HepG2 (cell line): Measurements from ENCODE around the gene ENO3. TPM values are rescaled to one million over a fixed set of nuclear protein-coding genes. Genes with fewer than 3 reads are reported as not detected.

Experiments used
- ATAC-seq: fragments of 200-7000 bp; cut with Tn5 transposase; 3 replicates; pipeline ENCODE4 v1.9.1; 2020; ENCODE audit warnings: mild to moderate bottlenecking, moderate library complexity
- BruUV-seq: library from RNA; stranded (reverse); fragments of 400-500 nt; replicated peaks from 2 replicates; lab custom pipeline; 2021; lab: Mats Ljungman, UMichigan
- CTCF ChIA-PET: fragments of 300-600 bp; formaldehyde crosslinking; extraction: SDS; loops from one replicate; lab custom pipeline; 2021; ENCODE audit warnings: low total read pairs, inconsistent platforms, low intra/inter-chr PET ratio; lab: Yijun Ruan, JAX
- POLR2A ChIA-PET: fragments of 350-600 bp; sonication (Branson Sonifier 250); formaldehyde crosslinking; loops from one replicate; lab custom pipeline; 2020; ENCODE audit warnings: antibody characterized with exemption, inconsistent platforms; lab: Yijun Ruan, JAX
- DNase-seq: peaks from one replicate; pipeline ENCODE4 v3.0.0-alpha.2; 2015; ENCODE audit warnings: low spot score
- FAIRE-seq: peaks from 3 replicates; lab custom pipeline; 2011; peaks lifted over from hg19 to GRCh38; lab: Jason Lieb, UNC
- H2AFZ ChIP-seq: one replicate; pipeline ENCODE4 v1.6.1; 2011; ENCODE audit warnings: low read length, inconsistent platforms
- H3K27ac ChIP-seq: fragments of 300-600 bp; 3 replicates; pipeline ENCODE4 v1.8.0; 2011; ENCODE audit warnings: mixed run types, mild to moderate bottlenecking, mixed read lengths, low read length, inconsistent platforms; ENCODE audit not compliant: insufficient read depth; ENCODE audit errors: extremely low read length
- H3K27me3 ChIP-seq, 2 experiments: fragments of 200-600 bp in 1 of 2; 2 replicates in 1 of 2; 3 replicates in 1 of 2; pipeline versions ENCODE4 v1.6.0 to v1.8.0; 2011; ENCODE audit warnings: low read length in 2 of 2, mild to moderate bottlenecking in 2 of 2, moderate library complexity in 2 of 2, inconsistent platforms in 1 of 2; ENCODE audit not compliant: insufficient read depth in 2 of 2, control insufficient read depth in 1 of 2
- H3K36me3 ChIP-seq, 2 experiments: fragments of 200-600 bp in 1 of 2; replicated peaks in 1 of 2; 2 replicates in 1 of 2; 3 replicates in 1 of 2; pipeline versions ENCODE4 v1.5.1 to v1.8.0; 2011; ENCODE audit warnings: low read length in 2 of 2, inconsistent platforms in 1 of 2; ENCODE audit not compliant: insufficient read depth in 2 of 2, control insufficient read depth in 1 of 2
- H3K4me1 ChIP-seq: 2 replicates; pipeline ENCODE4 v1.5.1; 2012; ENCODE audit warnings: low read length, inconsistent platforms; ENCODE audit not compliant: insufficient read depth
- H3K4me2 ChIP-seq: 2 replicates; pipeline ENCODE4 v1.6.0; 2011; ENCODE audit warnings: low read depth, low read length, inconsistent platforms
- H3K4me3 ChIP-seq, 3 experiments: fragments of 200-600 bp in 1 of 3; sonication (generic), shearing (Covaris generic) in 1 of 3; replicated peaks in 1 of 3; 2 replicates each; pipeline ENCODE4 v1.5.1; 2011 to 2016; ENCODE audit warnings: low read length in 3 of 3, inconsistent platforms in 2 of 3, low read depth in 2 of 3, mild to moderate bottlenecking in 2 of 3, control low read depth in 1 of 3, mixed read lengths in 1 of 3; ENCODE audit not compliant: insufficient read depth in 1 of 3
- H3K79me2 ChIP-seq: one replicate; pipeline ENCODE4 v1.6.1; 2011; ENCODE audit warnings: low read length, inconsistent platforms; ENCODE audit not compliant: insufficient read depth
- H3K9ac ChIP-seq: 2 replicates; pipeline ENCODE4 v1.6.0; 2011; ENCODE audit warnings: mild to moderate bottlenecking, low read depth, low read length, inconsistent platforms; ENCODE audit not compliant: insufficient read depth
- H3K9me3 ChIP-seq: 2 replicates; pipeline ENCODE4 v1.5.1; 2012; ENCODE audit warnings: mild to moderate bottlenecking, low read length
- H4K20me1 ChIP-seq: 2 replicates; pipeline ENCODE4 v1.6.0; 2011; ENCODE audit warnings: inconsistent platforms, mild to moderate bottlenecking, low read length, moderate library complexity; ENCODE audit not compliant: insufficient read depth
- ARID2 ChIP-seq: sonication (generic); formaldehyde crosslinking; IDR thresholded peaks from 2 replicates; pipeline ENCODE4 v1.8.1; 2022; ENCODE audit warnings: mild to moderate bottlenecking, missing genetic modification reagents, borderline replicate concordance
- RXRB ChIP-seq: IDR thresholded peaks from 2 replicates; pipeline ENCODE4 v1.6.1; 2016; ENCODE audit warnings: borderline replicate concordance, missing genetic modification reagents, missing compliant biosample characterization
- THRA ChIP-seq: sonication (generic); formaldehyde crosslinking; IDR thresholded peaks from 2 replicates; pipeline ENCODE4 v1.4.0; 2020; ENCODE audit warnings: missing genetic modification reagents, borderline replicate concordance
- ZNF30 ChIP-seq: sonication (generic); formaldehyde crosslinking; IDR thresholded peaks from 2 replicates; pipeline ENCODE4 v1.5.0; 2020; ENCODE audit warnings: mild to moderate bottlenecking, missing genetic modification reagents
- ZNF574 ChIP-seq: sonication (generic); formaldehyde crosslinking; IDR thresholded peaks from 2 replicates; pipeline ENCODE4 v1.4.0; 2020; ENCODE audit warnings: missing genetic modification reagents
- ZSCAN22 ChIP-seq: sonication (generic); formaldehyde crosslinking; IDR thresholded peaks from 2 replicates; pipeline ENCODE4 v1.4.0; 2020; ENCODE audit warnings: mild to moderate bottlenecking, missing genetic modification reagents
- WGBS: methylation state at CpG from one replicate; pipeline ENCODE4 v1.1.6; 2017; ENCODE audit warnings: low lambda C conversion rate; 5-methylcytosine and 5-hydroxymethylcytosine counted together
- in situ Hi-C: cut with HindIII; loops from 2 replicates; pipeline ENCODE4 v1.10.0; 2017; ENCODE audit warnings: low pct_unique_long_range_greater_than_20kb; ENCODE audit not compliant: extremely low pct_ligation_motif_present
- intact Hi-C: fragments of 100-400 bp; cut with micrococcal nuclease; formaldehyde crosslinking; loops from one replicate; pipeline ENCODE4 v1.10.0; 2022; ENCODE audit not compliant: unreplicated experiment
- polyA plus RNA-seq, 8 experiments: library from polyadenylated mRNA; depleted of rRNA in 3 of 8; stranded (reverse) in 7 of 8; unstranded in 1 of 8; fragments of >200 nt; fragmentation: Illumina TruSeq in 4 of 8; extraction: Trizol in 4 of 8; gene quantifications; 2 replicates each; pipeline versions ENCODE4 v1.2.1 to v1.2.3, GENCODE V29; 2011 to 2016; ENCODE audit warnings: low read depth in 4 of 8, missing spikeins in 1 of 8, mixed read lengths in 1 of 8; ENCODE audit not compliant: insufficient read depth in 1 of 8
- total RNA-seq, 5 experiments: library from RNA; depleted of rRNA; stranded (reverse); fragments of >200 nt; fragmentation: Illumina TruSeq; extraction: Trizol; gene quantifications; 2 replicates each; pipeline ENCODE4 v1.2.3, GENCODE V29; 2016; ENCODE audit warnings: low read depth in 1 of 5

ENO3 gene
- total and polyA plus RNA-seq, 2 of the 13 experiments (the other 11 are each of a cell fraction or from before 2014, with no cell fraction given) = 59.8 to 69.8 TPM

- ChIA-PET POLR2A (interaction anchor here (5.8 kb wide), 1 partner anchor 10 kb away, joined by 43 read pairs; the partner anchor contains the start of gene SPAG7), CTCF (no interaction called here)
- no peaks in the 10 kb centered on the region for H4K20me1 ChIP-seq
- WGBS = 83% methylated on average over 2 of the region's 3 CpGs
- DNase-seq (no peak), FAIRE-seq (no peak), ATAC-seq (no peak)
- intact Hi-C loops = no loop called here
- no TSS peak for BruUV-seq
- H3K4me2 ChIP-seq = no peak overlapping the region
- in situ Hi-C loops = no loop called here
- H3K27ac ChIP-seq = no peak overlapping the region
- H3K4me1 ChIP-seq = peaks cover 11% of the 10 kb centered on the region
- no peaks in the 10 kb centered on the region for H3K27me3 ChIP-seq
- H3K9ac ChIP-seq = no peak overlapping the region
- TF ChIP-seq ZNF30 (CRISPR knock-in tag) = no peak
- no peak for TF ChIP-seq ZSCAN22 (CRISPR knock-in tag)
- TF ChIP-seq ARID2 (CRISPR knock-in tag) = no peak
- no peak overlapping the region for H2AFZ ChIP-seq
- H3K9me3 ChIP-seq = no peaks in the 10 kb centered on the region
- H3K79me2 ChIP-seq = peaks cover under 1% of the 10 kb centered on the region
- H3K36me3 ChIP-seq = peaks cover 3 to 27% of the 10 kb centered on the region in 2 experiments; a peak in 4 of 5 replicates
- no peak overlapping the region for H3K4me3 ChIP-seq
These were observed 7.2 kb downstream of the ENO3 start for GRCh38 chr17:4958102-4958501.

GRCh38 chr17:4959261-4959965, 8.5 kb downstream of the ENO3 start:
- no peaks in the 10 kb centered on the region for H3K79me2 ChIP-seq
- no peak overlapping the region for H3K4me3 ChIP-seq
- H3K4me1 ChIP-seq = 0 out of 2 replicates have a peak, but pooled peaks cover 4% of the 10 kb centered on the region
- H3K36me3 ChIP-seq = peaks cover 3 to 27% of the 10 kb centered on the region in 2 experiments; a peak in 3 of 5 replicates
- intact Hi-C loops = no loop called here
- in situ Hi-C loops = no loop called here
- H2AFZ ChIP-seq = no peak overlapping the region
- ChIA-PET POLR2A (interaction anchor here (0.9 to 5.8 kb wide), 3 partner anchors 8 to 20 kb away, joined by 3 to 43 read pairs (median 5); partner anchors contain the start of genes ENO3, SLC25A11 and SPAG7), CTCF (no interaction called here)
- TF ChIP-seq ZNF574 (CRISPR knock-in tag) (no peak), RXRB (no peak), THRA (no peak)
- ATAC-seq (peak; percentile 18; the same call in 2 of the 3 replicates), DNase-seq (no peak), FAIRE-seq (no peak)
- TSS peak; percentile 60 for BruUV-seq
- H3K9ac ChIP-seq = no peak overlapping the region
- H3K9me3 ChIP-seq = no peaks in the 10 kb centered on the region
- WGBS = 94% methylated on average over 18 of the region's 18 CpGs
- H3K4me2 ChIP-seq = no peak overlapping the region
- H3K27ac ChIP-seq = no peak overlapping the region
- no peaks in the 10 kb centered on the region for H4K20me1 ChIP-seq
- no peaks in the 10 kb centered on the region for H3K27me3 ChIP-seq
